ENCODE data around the gene VAMP1.
"Not testable (repeated sequence)": the region's sequence is repeated elsewhere in the genome, so short reads cannot be mapped to it uniquely, and the experiment has no call there.

The VAMP1 gene

DNA sequence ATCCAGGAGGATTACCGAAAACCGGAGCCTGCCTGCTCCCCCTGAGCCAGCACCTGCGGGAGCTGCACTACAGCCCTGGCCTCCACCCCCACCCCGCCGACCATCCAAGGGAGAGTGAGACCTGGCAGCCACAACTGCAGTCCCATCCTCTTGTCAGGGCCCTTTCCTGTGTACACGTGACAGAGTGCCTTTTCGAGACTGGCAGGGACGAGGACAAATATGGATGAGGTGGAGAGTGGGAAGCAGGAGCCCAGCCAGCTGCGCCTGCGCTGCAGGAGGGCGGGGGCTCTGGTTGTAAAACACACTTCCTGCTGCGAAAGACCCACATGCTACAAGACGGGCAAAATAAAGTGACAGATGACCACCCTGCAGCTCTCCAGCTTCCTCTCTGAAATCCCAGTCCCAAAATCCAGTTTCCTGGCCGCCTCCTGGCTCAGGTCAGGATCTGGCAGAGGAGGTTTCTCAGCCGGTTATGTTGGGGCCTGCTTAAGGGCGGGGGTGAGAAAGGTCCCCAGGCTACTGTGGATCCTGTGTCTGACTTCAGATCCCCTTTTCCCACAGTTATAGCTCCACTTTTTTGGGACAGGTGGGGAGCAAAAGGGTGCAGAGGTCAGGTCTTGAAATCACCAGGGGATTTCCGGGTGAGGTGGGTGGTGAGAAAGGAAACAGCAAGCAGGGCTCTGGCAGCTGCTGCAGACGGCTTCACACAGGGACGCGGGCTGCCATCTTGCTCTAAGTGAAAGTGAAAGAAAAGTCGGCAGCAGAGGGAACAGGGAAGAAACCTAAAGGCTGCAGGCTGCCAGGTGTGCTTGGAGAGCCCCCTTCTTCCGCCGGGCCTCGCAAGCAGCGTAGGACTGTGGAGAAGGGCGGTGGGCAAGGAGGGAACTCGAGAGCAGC lies 18.9 kb downstream of the VAMP1 start, which contains the start of gene TAPBPL:
TAPBPL (plus strand) TSS at position 695 of the 897 bp plus-strand sequence. CDS start 207 bp downstream, outside the sequence.
- peak; percentile 89 for DNase-seq (ENCODE audit: low spot score)
- FAIRE-seq, result peak; percentile 95

DNA sequence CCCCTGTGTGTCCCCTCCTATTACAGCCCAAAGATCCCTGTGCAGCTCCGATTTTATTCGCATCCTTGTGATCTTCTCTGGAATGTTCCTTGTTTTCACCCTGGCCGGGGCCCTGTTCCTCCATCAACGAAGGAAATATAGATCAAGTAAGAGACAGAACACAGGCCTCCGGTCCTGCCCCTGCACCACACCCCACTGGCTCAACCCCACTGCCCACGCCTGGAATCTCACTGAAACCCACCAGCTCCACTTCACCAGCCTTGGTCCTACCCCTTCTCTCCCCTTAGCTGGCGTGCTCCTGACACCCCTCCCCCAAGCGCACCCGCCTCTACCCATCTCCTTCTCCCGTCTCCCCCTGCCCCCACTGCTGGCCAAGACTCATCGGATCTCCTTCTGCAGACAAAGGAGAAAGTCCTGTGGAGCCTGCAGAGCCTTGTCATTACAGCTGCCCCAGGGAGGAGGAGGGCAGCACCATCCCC lies 19.6 kb downstream of the VAMP1 start:
- FAIRE-seq, result no peak
- DNase-seq (ENCODE audit: low spot score), result no peak

DNA sequence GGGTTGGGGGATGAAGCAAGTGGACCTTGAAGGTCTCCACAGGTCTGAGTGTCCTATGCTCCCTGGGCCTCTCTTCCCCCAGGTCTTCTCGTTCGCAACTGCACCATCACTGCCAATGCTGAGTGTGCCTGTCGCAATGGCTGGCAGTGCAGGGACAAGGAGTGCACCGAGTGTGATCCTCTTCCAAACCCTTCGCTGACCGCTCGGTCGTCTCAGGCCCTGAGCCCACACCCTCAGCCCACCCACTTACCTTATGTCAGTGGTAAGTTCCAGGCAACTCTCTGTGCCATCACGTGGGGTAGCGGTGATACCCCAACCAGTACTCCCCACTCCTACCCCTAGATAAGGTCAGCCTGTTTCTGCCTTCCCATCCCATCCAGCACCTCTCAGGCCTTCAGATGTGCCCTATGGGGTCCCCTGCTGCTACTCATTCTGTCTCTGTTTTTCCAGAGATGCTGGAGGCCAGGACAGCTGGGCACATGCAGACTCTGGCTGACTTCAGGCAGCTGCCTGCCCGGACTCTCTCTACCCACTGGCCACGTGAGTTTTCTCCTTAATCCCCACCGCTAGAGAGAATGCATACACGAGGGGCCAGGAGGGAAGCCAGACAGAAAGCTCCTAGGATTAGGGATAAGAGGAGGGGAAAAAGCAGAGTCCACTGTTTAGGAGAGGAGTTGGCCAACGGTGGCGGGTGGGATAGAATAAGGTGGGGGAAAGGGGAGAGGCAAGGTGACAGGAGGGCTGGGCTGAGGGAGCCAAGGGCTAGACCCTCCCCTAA lies 20.2 kb downstream of the VAMP1 start:
- FAIRE-seq, result peak; percentile 79
- DNase-seq (ENCODE audit: low spot score), result no peak

DNA sequence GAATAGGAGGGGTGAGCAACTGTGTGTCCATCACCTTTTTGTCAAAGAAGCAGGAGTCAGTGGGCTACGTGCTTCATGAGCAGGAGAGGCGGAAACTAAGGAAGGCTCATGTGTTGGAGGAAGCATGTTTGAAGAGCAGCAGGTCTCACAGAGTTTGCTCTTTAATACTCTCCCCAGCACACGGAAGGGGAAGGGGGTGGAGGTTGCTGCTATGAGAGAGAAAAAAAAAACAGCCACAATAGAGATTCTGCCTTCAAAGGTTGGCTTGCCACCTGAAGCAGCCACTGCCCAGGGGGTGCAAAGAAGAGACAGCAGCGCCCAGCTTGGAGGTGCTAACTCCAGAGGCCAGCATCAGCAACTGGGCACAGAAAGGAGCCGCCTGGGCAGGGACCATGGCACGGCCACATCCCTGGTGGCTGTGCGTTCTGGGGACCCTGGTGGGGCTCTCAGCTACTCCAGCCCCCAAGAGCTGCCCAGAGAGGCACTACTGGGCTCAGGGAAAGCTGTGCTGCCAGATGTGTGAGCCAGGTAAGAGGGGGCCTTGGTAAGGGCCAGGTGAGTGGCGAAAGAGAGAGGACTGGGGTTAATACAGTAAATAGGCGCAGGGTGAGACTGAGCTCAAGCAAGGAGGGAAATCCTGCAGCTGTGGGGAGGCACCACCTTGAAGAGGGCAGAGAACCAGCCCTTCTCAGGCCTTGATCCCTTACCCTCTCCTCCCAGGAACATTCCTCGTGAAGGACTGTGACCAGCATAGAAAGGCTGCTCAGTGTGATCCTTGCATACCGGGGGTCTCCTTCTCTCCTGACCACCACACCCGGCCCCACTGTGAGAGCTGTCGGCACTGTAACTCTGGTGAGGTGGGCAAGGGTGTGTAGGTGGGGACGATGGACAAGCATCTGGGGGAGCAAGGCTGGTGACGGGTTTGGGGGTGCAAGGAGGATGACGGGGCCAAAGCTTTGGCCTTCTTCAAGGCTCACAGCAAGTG lies 25.5 kb downstream of the VAMP1 start, which contains the start of gene CD27:
CD27 (plus strand) TSS at position 252 of the 985 bp plus-strand sequence; CDS start at position 393, 141 bp downstream.
- FAIRE-seq, result no peak
- no peak for DNase-seq (ENCODE audit: low spot score)

DNA sequence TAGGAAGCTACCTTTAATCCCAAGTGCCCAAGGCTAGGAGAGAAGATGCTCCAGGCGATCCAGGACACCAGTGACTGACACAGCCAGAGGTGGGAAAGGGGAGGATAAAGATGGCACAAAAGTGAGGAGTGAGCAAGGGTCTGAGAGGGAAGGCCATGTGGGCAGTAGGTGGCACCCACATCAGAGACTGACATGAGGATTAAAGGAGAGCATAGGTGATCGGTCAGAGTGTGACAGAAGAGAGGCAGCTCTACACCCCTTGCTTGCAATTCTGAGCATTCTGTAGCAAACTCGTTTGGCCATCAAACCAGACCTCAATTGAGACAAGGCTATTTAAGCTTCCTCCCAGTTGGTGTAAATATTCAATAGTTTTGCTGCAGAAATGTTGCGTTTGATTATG lies 26.4 kb downstream of the VAMP1 start:
- FAIRE-seq (peak; percentile 52), DNase-seq (ENCODE audit: low spot score) (no peak)

DNA sequence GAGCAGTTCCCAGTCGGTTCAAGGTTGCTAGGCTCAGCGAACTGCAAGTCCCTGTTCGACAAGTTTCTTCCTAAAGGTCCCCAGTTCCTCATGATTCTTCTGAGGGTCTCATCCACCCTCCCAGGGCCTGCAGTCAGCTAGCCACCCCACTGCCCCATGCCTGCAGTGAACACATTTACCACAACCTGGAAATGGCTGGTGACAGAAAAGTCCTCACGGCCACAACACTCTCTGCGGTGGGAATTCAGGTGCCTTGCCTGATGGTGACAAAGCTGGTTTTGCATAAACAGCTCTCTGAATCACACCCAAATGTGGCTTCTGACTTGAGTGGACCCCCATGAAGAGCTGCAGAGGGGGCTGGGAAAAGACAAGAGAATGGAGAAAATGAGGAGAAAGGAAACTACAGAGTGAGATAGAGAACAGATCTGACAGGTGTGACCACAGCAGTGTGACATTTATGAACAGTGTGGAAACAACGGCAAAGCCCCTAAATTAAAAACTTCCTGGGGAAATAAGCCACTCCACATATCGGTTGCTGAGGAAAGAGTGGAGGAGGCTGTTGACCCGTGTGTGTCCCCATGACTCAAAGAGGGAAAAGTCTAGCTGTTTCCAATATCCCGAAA lies 27.0 kb downstream of the VAMP1 start:
- DNase-seq (ENCODE audit: low spot score), result no peak
- no peak for FAIRE-seq

DNA sequence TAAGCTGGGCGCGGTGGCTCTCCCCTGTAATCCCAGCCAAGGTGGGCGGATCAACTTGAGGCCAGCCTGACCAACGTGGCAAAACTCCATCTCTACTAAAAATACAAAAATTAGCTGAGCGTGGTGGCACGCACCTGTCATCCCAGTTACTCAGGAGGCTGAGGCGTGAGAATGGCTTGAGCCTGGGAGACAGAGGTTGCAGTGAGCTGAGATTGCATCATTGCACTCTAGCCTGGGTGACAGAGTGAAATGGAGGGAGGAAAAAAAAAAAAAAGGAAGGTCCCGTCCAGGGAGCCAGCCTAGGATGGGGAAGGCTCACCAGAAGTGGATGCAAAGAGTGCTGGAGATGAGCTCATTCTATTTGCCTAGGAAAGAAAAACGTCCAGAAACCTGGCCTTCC lies 27.6 kb downstream of the VAMP1 start:
- no peak for DNase-seq (ENCODE audit: low spot score)
- FAIRE-seq, result no peak

DNA sequence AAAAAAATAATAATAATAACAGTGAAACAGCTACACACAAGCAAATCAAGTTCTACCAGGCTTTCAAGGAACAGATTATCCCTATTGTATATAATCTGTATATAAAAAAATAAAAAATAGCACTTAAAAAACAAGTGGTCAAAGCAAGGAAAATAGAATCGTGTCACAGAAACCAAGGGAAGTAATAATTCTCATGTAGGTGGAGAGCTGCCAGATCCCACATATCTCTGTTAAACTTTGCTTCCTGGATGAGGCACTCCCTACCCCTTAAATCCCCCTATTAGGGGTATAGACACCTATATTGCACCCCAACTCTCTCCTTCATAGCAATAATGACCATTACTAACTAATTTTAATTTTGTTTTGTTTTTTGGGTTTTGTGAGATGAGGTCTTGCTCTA lies 30.1 kb downstream of the VAMP1 start:
- DNase-seq (ENCODE audit: low spot score), result no peak
- FAIRE-seq, result no peak

DNA sequence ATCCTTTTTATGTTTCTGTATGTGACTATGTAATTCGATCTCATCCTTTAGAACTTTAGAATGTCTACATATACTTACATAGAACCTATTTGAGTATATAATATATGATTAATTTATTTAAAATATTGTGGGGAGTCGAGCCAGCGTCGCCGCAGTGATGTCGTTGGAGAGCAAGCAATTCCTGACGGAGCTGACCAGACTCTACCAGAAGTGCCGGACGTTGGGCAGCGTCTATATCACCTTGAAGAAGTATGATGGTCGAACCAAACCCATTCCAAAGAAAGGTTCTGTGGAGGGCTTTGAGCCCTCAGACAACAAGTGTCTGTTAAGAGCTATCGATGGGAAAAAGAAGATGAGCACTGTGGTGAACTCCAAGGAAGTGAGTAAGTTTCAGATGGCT lies 32.1 kb downstream of the VAMP1 start:
- DNase-seq (ENCODE audit: low spot score), result no peak
- no peak for FAIRE-seq

DNA sequence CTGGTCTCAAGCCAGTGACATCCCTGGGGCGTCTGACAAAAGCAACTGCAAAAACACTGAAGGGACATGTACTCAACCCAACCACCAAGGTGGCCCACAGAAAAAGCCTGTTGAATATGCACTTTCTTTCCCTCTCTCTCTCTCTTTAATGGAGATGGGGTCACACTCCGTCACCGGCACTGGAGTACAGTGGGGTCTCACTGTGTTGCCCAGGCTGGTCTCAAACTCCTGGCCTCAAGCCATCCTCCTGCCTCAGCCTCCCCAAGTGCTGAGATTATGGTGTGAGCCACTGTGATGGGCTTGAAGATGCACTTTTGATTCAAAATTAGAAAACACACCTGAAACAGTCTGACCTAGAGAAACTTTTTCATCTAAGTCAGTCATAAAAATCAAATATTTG lies 32.9 kb downstream of the VAMP1 start:
- DNase-seq (ENCODE audit: low spot score) (no peak), FAIRE-seq (no peak)

DNA sequence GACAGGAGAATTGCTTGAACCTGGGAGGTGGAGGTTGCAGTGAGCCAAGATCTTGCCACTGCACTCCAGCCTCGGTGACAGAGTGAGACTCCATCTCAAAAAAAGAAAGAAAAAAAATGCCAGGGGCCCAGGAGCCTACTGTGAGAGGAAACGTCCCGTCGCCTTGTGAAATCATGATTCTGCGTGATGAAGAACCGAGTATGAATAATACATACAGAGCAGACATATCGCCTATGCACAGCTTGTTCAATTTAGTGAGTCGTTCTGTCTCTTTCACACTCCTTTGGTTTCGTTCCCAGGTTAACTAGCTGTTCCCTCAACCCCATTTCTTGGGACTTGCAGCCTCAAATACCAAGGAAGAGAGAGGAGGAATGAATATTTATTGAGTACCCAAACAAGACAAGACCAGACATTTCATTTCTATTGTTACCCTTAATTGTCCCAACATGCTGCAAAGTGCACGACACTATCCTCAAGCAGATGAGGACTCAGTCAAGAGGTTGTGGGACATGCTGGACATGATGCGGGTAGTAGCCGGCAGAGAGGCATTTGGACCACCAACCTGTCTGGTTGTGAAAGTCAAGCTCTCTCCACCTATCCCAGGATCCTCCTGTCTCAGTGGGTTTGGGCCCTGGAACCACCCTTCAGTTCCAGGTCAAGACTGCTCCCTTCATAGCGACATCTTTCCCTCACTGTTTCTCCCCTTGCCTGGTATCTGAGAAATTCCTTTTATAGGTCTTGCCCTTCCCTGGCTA lies 34.3 kb downstream of the VAMP1 start:
- no peak for FAIRE-seq
- DNase-seq (ENCODE audit: low spot score), result no peak

DNA sequence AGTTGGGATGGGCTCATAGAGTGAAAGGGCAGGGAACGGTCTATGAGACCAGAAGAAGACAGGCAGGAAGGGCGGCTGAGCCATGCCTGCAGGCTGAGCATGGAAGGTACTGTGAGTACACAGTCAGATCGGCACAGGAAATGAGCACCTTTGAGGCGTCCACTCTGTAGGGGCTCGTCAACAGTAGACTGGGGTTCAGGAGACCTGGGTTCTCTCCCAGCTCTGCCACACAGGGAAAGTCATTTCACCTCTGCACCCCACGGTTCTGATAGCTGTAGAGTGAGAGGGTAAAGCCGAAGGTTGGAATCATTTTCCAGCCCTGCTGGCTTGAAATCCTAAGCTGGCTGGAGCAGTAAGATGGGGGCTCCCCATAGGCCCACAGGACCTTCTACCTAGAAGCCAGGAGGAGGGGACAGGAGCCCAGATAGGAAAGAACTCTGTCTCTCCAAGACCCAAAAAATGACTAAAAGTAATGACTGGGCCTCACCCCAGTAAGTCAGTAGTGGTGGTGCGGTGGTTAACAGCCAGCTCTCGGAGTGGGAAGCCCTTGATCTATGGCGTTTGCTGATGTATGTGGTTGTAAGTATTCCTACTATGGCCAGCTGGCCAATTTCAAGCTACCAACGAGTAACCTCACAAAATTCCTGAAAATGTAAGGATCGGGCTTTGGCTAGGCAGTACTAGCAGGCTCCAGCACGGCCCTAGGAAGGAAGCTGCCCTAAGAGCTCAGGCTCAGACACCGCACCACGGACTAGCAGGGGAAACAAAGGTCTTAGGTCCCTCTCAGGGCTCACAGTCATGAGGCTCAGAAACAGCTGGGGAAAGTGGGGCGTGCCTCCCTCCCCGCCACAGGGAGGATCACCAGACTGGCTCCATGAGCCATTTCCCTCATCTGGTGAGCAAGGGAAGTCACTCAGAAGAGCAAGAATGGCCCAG lies 36.0 kb downstream of the VAMP1 start:
- DNase-seq (ENCODE audit: low spot score), result no peak
- no peak for FAIRE-seq

DNA sequence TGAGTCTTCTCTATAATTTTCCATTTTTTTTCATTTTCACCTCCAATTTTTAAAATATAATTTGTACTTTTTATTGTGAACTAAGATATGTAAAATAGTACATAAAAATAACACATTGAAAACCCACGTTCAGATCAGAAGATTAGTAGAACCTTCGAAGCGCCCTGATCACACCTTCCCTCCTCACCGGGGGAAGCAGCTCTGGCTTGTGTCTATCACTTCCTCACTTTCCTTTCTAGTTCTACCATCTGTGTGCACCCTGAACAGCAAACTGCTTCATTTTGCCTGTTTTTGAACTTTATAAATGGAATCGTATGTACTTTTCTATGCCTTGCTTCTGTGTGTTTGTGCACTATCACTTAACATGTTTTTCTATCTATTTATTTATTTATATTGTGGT lies 37.5 kb downstream of the VAMP1 start:
- no peak for DNase-seq (ENCODE audit: low spot score)
- no peak for FAIRE-seq

DNA sequence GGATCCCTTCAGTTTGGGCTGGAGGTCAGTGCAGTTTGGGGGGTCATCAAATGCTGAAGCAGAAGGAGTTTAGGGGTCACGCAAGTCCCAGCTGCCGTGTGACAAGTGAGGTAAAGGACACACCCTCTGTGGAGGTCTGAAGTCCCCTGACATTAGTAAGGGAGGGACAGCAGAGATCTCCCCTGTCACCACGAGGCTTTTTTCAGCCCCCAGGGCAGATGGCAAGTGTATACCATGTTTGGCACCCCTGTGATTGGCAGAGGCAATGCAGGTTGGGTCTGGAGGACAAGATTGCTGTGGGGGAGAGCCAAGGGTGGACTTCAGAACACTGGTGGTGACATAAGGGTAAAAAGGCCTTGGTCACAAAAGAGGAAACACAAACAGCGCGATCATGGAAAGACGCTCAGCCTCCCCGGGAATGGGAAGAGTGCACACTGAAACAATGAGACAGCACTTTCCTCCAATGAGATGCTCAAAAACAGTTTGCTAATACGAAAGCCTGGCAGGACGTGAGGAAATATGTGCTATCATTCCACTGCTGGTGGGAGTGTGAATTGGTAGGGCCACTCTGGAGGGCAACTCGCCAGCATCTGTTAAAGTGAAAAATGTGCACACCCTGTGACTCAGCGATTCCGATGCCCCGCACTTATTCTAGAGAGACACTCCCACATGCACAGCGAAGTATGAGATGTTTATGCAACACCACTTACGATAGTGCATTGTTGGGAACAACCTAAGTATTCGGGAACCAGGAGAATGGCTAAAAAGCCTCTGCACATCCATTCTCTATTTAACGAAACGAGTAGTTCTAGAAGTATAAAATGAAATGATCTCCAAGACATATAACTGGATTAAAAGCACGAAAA lies 40.1 kb downstream of the VAMP1 start:
- FAIRE-seq (peak; percentile 82), DNase-seq (ENCODE audit: low spot score) (peak; percentile 90)

DNA sequence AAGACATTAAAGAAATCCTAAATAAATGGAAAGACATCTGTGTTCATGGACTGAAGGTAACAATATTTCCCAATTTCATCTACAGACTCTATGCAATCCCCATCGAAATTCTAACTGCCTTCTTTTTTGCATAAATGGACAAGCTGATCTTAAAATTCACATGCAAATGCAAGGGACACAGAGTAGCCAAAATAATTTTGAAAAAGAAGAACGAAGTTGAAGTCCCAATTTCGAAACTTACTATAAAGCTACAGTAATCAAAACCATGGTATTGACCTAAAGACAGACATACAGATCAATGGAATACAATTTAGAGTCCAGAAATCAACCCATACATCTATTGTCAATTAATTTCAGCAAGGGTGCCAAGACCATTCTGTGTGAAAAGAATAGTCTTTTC lies 42.2 kb downstream of the VAMP1 start:
- no peak for FAIRE-seq
- DNase-seq (ENCODE audit: low spot score), result no peak

DNA sequence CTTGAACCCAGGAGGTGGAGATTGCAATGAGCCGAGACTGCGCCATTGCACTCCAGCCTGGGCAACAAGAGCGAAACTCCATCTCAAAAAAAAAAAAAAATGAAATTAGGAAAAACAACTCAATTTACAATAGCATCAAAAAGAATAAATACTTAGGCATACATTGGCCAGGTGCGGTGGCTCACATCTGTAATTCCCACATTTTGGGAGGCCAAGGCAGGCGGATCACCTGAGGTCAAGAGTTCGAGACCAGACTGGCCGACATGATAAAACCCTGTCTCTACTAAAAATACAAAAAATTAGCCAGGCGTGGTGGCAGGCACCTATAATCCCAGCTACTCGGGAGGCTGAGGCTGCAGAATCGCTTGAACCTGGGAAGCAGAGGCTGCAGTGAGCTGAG lies 42.7 kb downstream of the VAMP1 start:
- FAIRE-seq; DNase-seq (ENCODE audit: low spot score): not testable (repeated sequence)

DNA sequence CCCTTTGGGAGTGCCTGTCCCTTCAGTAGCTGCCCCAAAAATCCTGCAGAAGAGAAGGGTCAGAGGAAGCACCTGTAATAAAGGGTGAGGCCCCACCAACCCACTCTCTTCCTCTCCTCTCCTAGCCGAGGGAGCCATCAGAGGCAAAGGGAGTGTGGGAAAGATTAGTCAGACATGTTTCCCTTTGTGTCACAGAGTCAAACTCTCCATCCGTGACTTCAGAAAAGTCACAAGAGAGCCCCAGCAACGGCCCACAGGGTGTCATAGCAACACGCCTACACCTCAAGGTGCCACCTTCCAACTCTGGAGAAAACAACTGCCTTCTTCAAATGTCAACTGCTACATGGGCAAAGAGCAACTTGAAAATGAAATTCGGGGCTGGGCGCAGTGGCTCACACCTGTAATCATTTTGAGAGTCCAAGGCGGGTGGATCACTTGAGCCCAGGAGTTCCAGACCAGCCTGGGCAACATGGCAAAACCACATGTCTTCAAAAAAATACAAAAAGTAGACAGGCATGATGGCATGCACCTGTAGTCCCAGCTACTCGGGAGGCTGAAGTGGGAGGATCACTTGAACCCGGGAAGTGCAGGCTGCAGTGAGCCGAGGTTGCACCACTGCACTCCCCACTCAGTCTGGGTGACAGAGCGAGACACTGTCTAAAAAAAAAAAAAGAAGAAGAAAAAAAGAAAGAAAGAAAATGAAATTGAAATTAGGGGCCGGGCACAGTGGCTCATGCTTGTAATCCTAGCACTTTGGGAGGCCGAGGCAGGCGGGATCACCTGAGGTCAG lies 43.4 kb downstream of the VAMP1 start:
- FAIRE-seq (no peak), DNase-seq (ENCODE audit: low spot score) (no peak)
